ENCODE measurements around the gene BCAR1. TPM values are rescaled to one million over a fixed set of nuclear protein-coding genes. Genes with fewer than 3 reads are reported as not detected.

The BCAR1 gene
- total RNA-seq, 1 experiment from 2014 or later = 120 TPM

DNA sequence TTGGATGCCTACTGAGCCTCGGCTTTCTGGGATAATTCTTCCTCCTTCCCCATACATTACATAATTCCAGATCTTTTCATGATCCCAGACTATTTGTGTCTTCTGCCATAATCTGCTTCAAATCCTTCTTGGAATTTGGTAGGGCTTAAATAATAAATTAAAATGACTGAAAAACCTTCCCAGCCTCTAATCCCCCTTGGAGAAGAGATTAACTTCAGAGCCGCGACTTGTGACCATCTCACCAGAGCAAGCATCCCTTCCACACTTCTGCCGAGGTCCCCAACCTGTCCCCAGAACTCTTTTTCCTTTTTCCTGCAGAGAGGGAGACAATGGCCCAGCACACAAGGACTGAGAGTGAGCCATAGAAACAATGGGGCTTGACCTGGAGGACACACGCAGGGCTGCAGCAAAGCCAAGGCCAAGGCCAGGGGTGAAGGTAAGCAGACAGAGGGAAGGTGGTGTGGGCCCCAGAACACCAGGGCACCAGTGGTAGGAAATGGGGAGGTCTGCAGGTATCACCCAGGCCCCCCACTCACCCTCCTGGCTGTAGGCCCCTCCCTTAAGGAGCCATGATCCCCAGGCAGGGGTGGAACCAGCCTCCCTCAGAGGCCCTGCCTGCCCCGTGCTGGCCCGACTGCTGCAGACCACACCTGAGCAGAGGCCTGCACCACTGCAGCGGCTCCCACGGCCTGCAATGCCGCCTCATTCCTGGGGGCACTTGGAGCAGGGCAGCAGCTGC lies 9.6 kb upstream of the BCAR1 start:
- Histone ChIP-seq H3K27me3 (ENCODE audit: control insufficient read depth, insufficient read depth, low read length) (no peaks in the 10 kb centered on the region), H3K4me1 (ENCODE audit: control insufficient read depth, insufficient read depth, low read length) (peaks cover 52% of the 10 kb centered on the region), H3K9me3 (ENCODE audit: control insufficient read depth, insufficient read depth, low read depth, low read length) (no peaks in the 10 kb centered on the region), H3K27ac (ENCODE audit: low read length) (no peak overlapping the region), H3K36me3 (ENCODE audit: control insufficient read depth, insufficient read depth, low read length) (no peaks in the 10 kb centered on the region; the same call in 1 of the 2 replicates), H3K4me3 (ENCODE audit: low read depth in 2 of 2, low read length in 2 of 2) (no peak overlapping the region)
- intact Hi-C loops (cut with micrococcal nuclease; ENCODE audit: unreplicated experiment) = no loop called here
- ChIA-PET CTCF (no interaction called here), POLR2A (no interaction called here)
- in situ Hi-C loops (cut with HindIII; ENCODE audit: low pct_unique_long_range_greater_than_20kb, low sequenced_read_pairs) = no loop called here
- ATAC-seq (no peak), DNase-seq (ENCODE audit: low read depth, low spot score) (no peak)
- no peak for TF ChIP-seq POLR2AphosphoS5 (IDR thresholded peaks at IDR 0.05; ENCODE audit: low read depth, low read length)
- no peak for TF ChIP-seq SIN3A (IDR thresholded peaks at IDR 0.05; ENCODE audit: borderline replicate concordance, insufficient read depth, low read depth, low read length)
- no peak for TF ChIP-seq REST (IDR thresholded peaks at IDR 0.05; ENCODE audit: insufficient read depth in 1 of 2, low read depth in 2 of 2, low read length in 1 of 2)
- no peak for TF ChIP-seq CTCF (IDR thresholded peaks at IDR 0.05)
- no peak for TF ChIP-seq TCF7L2 (IDR thresholded peaks at IDR 0.05; ENCODE audit: low read depth, low read length)
- BruUV-seq (replicated peaks) = no TSS peak

DNA sequence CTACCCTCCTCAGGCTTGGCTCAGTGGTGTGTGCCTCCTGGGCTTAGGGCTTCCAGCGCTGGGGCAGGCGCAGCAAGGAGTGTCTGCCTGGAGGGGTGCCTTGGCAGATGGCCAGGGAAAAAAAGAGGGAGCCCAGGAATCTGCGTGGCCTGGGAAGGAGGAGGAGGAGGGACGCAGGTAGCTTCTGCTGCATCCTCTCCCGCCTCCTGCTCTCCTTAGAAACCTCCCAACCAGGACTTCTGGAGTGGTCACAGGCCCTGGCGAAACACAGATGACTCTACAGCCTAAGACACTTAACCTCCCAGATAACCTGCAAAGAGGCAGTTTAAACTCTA lies 7.3 kb upstream of the BCAR1 start:
- in situ Hi-C loops (cut with HindIII; ENCODE audit: low pct_unique_long_range_greater_than_20kb, low sequenced_read_pairs) = no loop called here
- ATAC-seq = no peak
- H3K27ac ChIP-seq (ENCODE audit: low read length) = peak overlapping the region; percentile 34
- ChIA-PET POLR2A (no interaction called here), CTCF (no interaction called here)
- BruUV-seq (replicated peaks) = no TSS peak
- H3K4me3 ChIP-seq (ENCODE audit: low read depth in 2 of 2, low read length in 2 of 2) = no peak overlapping the region
- H3K27me3 ChIP-seq (ENCODE audit: control insufficient read depth, insufficient read depth, low read length) = no peaks in the 10 kb centered on the region
- TF ChIP-seq TCF7L2 (IDR thresholded peaks at IDR 0.05; ENCODE audit: low read depth, low read length) (no peak), POLR2AphosphoS5 (IDR thresholded peaks at IDR 0.05; ENCODE audit: low read depth, low read length) (no peak), CTCF (IDR thresholded peaks at IDR 0.05) (no peak), REST (IDR thresholded peaks at IDR 0.05; ENCODE audit: insufficient read depth in 1 of 2, low read depth in 2 of 2, low read length in 1 of 2) (no peak), SIN3A (IDR thresholded peaks at IDR 0.05; ENCODE audit: borderline replicate concordance, insufficient read depth, low read depth, low read length) (no peak)
- H3K4me1 ChIP-seq (ENCODE audit: control insufficient read depth, insufficient read depth, low read length) = peaks cover 62% of the 10 kb centered on the region
- H3K36me3 ChIP-seq (ENCODE audit: control insufficient read depth, insufficient read depth, low read length) = no peaks in the 10 kb centered on the region
- DNase-seq (ENCODE audit: low read depth, low spot score) = no peak
- intact Hi-C loops (cut with micrococcal nuclease; ENCODE audit: unreplicated experiment) = no loop called here
- no peaks in the 10 kb centered on the region for H3K9me3 ChIP-seq (ENCODE audit: control insufficient read depth, insufficient read depth, low read depth, low read length)

All from Panc1 (cell line).